Measurements from ENCODE around the gene SLC9A4. TPM values are rescaled to one million over a fixed set of nuclear protein-coding genes. Genes with fewer than 3 reads are reported as not detected.

Gene SLC9A4
- total RNA-seq, 2 experiments from 2014 or later, result 0.03 to 0.10 TPM

- BruUV-seq (replicated peaks), result no TSS peak
- H3K4me3 ChIP-seq (ENCODE audit: low read depth, low read length, poor library complexity, severe bottlenecking), result no peak overlapping the region
- intact Hi-C loops (cut with micrococcal nuclease; ENCODE audit: unreplicated experiment), result no loop called here
- no peak overlapping the region for H3K27ac ChIP-seq (ENCODE audit: low read depth, low read length, poor library complexity, severe bottlenecking)
- no peak overlapping the region for H2AFZ ChIP-seq (ENCODE audit: low read length)
- H3K9me2 ChIP-seq (ENCODE audit: insufficient read depth, low read length), result no peaks in the 10 kb centered on the region
- TF ChIP-seq EZH2phosphoT487 (IDR thresholded peaks at IDR 0.05; ENCODE audit: borderline replicate concordance, low read depth, low read length) (no peak), CTCF (conservative IDR thresholded peaks at IDR 0.05; ENCODE audit: low read length) (no peak)
- no peaks in the 10 kb centered on the region for H4K20me1 ChIP-seq (ENCODE audit: insufficient read depth, low read length)
- H3K79me2 ChIP-seq (ENCODE audit: insufficient read depth, low read depth, low read length), result no peaks in the 10 kb centered on the region
- H3K4me2 ChIP-seq (ENCODE audit: low read length), result no peak overlapping the region
- DNase-seq (ENCODE audit: low spot score), result no peak
- ChIA-PET CTCF (ENCODE audit: unreplicated experiment) (no interaction called here), POLR2A (no interaction called here)
- H3K36me3 ChIP-seq (ENCODE audit: insufficient read depth, low read length), result no peaks in the 10 kb centered on the region
- H3K4me1 ChIP-seq (ENCODE audit: insufficient read depth, low read length, poor library complexity, severe bottlenecking), result no peaks in the 10 kb centered on the region
- no peaks in the 10 kb centered on the region for H3K9me3 ChIP-seq (ENCODE audit: low read length)
Observed at GRCh38 chr2:102424754-102425153, 48.3 kb upstream of the SLC9A4 start.

- no peak overlapping the region for H2AFZ ChIP-seq (ENCODE audit: low read length)
- intact Hi-C loops (cut with micrococcal nuclease; ENCODE audit: unreplicated experiment), result no loop called here
- no peaks in the 10 kb centered on the region for H3K4me1 ChIP-seq (ENCODE audit: insufficient read depth, low read length, poor library complexity, severe bottlenecking)
- no TSS peak for BruUV-seq (replicated peaks)
- no peaks in the 10 kb centered on the region for H3K9me3 ChIP-seq (ENCODE audit: low read length)
- H3K9me2 ChIP-seq (ENCODE audit: insufficient read depth, low read length), result no peaks in the 10 kb centered on the region
- DNase-seq (ENCODE audit: low spot score), result no peak
- H3K4me2 ChIP-seq (ENCODE audit: low read length), result no peak overlapping the region
- H3K4me3 ChIP-seq (ENCODE audit: low read depth, low read length, poor library complexity, severe bottlenecking), result no peak overlapping the region
- no peak overlapping the region for H3K27ac ChIP-seq (ENCODE audit: low read depth, low read length, poor library complexity, severe bottlenecking)
- no peaks in the 10 kb centered on the region for H4K20me1 ChIP-seq (ENCODE audit: insufficient read depth, low read length)
- CTCF ChIA-PET (ENCODE audit: unreplicated experiment), result no interaction called here
- H3K79me2 ChIP-seq (ENCODE audit: insufficient read depth, low read depth, low read length), result no peaks in the 10 kb centered on the region
- POLR2A ChIA-PET, result interaction anchor here (0.6 kb wide), 1 partner anchor 36 kb away, joined by 3 read pairs; no protein-coding TSS in a partner anchor
- TF ChIP-seq EZH2phosphoT487 (IDR thresholded peaks at IDR 0.05; ENCODE audit: borderline replicate concordance, low read depth, low read length) (no peak), CTCF (conservative IDR thresholded peaks at IDR 0.05; ENCODE audit: low read length) (no peak)
- H3K36me3 ChIP-seq (ENCODE audit: insufficient read depth, low read length), result no peaks in the 10 kb centered on the region
Observed at GRCh38 chr2:102425441-102426132, 47.4 kb upstream of the SLC9A4 start.

GRCh38 chr2:102427249-102427648, 45.8 kb upstream of the SLC9A4 start:
- no peak for TF ChIP-seq EZH2phosphoT487 (IDR thresholded peaks at IDR 0.05; ENCODE audit: borderline replicate concordance, low read depth, low read length)
- no peak for TF ChIP-seq CTCF (conservative IDR thresholded peaks at IDR 0.05; ENCODE audit: low read length)
- no peak overlapping the region for H3K27ac ChIP-seq (ENCODE audit: low read depth, low read length, poor library complexity, severe bottlenecking)

More at GRCh38 chr2:102427249-102427648, 45.8 kb upstream of the SLC9A4 start:
- no peaks in the 10 kb centered on the region for H4K20me1 ChIP-seq (ENCODE audit: insufficient read depth, low read length)
- intact Hi-C loops (cut with micrococcal nuclease; ENCODE audit: unreplicated experiment), result no loop called here
- H3K9me2 ChIP-seq (ENCODE audit: insufficient read depth, low read length), result no peaks in the 10 kb centered on the region
- ChIA-PET POLR2A (no interaction called here), CTCF (ENCODE audit: unreplicated experiment) (no interaction called here)
- H2AFZ ChIP-seq (ENCODE audit: low read length), result no peak overlapping the region
- H3K79me2 ChIP-seq (ENCODE audit: insufficient read depth, low read depth, low read length), result no peaks in the 10 kb centered on the region
- no TSS peak for BruUV-seq (replicated peaks)
- H3K36me3 ChIP-seq (ENCODE audit: insufficient read depth, low read length), result no peaks in the 10 kb centered on the region
- DNase-seq (ENCODE audit: low spot score), result no peak
- H3K4me1 ChIP-seq (ENCODE audit: insufficient read depth, low read length, poor library complexity, severe bottlenecking), result no peaks in the 10 kb centered on the region
- H3K4me2 ChIP-seq (ENCODE audit: low read length), result no peak overlapping the region
- no peak overlapping the region for H3K4me3 ChIP-seq (ENCODE audit: low read depth, low read length, poor library complexity, severe bottlenecking)
- H3K9me3 ChIP-seq (ENCODE audit: low read length), result no peaks in the 10 kb centered on the region
